ENCODE results near the gene CBX8. TPM values are rescaled to one million over a fixed set of nuclear protein-coding genes. Genes with fewer than 3 reads are reported as not detected.
A peak's percentile ranks its signal among the peaks of the same experiment; 100 is the strongest.

Gene CBX8
- total and polyA plus RNA-seq, 2 of the 8 experiments (the other 6 are each of a cell fraction or from before 2014, with no cell fraction given), result 0.09 to 2.1 TPM

DNA sequence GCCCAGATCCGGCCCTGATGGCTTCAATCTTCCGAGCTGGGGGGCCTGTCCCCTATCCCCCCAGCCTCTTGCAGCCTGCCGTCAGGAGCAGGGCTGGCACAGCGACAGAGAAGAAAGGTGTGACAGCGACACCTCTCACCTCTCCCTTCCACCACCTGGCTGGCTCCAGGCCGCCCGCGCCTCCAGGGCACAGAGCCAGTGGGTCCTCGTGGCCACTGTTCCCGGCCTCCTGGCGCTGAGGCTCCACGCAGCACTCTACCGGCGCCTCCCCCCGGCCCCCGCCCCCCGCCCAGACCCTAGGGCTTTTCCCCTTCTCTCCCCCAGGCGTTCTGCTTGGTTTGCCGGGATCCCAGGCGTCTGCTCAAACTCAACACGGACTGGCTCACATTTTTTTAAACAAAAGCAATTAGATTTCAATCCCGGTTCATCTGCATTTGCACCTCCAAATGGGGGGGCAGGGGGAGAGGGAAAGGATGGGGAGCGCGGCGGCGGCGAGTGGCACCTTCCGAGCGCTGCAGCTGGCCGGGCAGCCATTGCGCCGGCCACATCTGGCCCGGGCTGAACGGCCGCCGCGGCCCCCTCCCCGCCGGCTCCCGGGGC is 12.8 kb upstream of the CBX8 start:
- H3K27ac ChIP-seq (ENCODE audit: low read depth, low read length), result no peak overlapping the region
- TF ChIP-seq EP300 (IDR thresholded peaks at IDR 0.05; ENCODE audit: borderline replicate concordance in 1 of 2, low read depth in 2 of 2, low read length in 2 of 2) (no peak), POLR2A (IDR thresholded peaks at IDR 0.05; ENCODE audit: control extremely low read depth in 1 of 2, low read depth in 2 of 2, low read length in 2 of 2) (peak in 1 of 2 experiments; percentile 40; a peak in 1 of 3 replicates), YY1 (IDR thresholded peaks at IDR 0.05; ENCODE audit: low read depth, low read length) (peak; percentile 75; the same call in 1 of the 2 replicates), NANOG (IDR thresholded peaks at IDR 0.05; ENCODE audit: insufficient read depth, low read depth, low read length, poor library complexity, severe bottlenecking) (no peak), POLR2AphosphoS5 (IDR thresholded peaks at IDR 0.05; ENCODE audit: low read depth, low read length) (0 out of 2 replicates have a peak, but pooled peaks have one; percentile 9), RAD21 (IDR thresholded peaks at IDR 0.05 in 1 of 2, conservative IDR thresholded peaks at IDR 0.05 in 1 of 2; ENCODE audit: low read depth in 2 of 2, low read length in 2 of 2) (no peak), SIX5 (IDR thresholded peaks at IDR 0.05; ENCODE audit: low read depth, low read length) (no peak), SIRT6 (IDR thresholded peaks at IDR 0.05; ENCODE audit: low read length) (no peak), BCL11A (IDR thresholded peaks at IDR 0.05; ENCODE audit: low read depth in 2 of 2, low read length in 2 of 2) (no peak), CHD1 (IDR thresholded peaks at IDR 0.05; ENCODE audit: low read depth, low read length) (no peak), SP2 (IDR thresholded peaks at IDR 0.05; ENCODE audit: low read length) (no peak)

More for the DNA sequence above, 12.8 kb upstream of the CBX8 start:
- peaks cover 0 to 60% (median 43%) of the 10 kb centered on the region in 4 experiments; a peak in 6 of 7 replicates for H3K4me1 ChIP-seq (replicated peaks in 1 of 4; ENCODE audit: control insufficient read depth in 3 of 4, insufficient read depth in 4 of 4, low read length in 3 of 4)
- no peak overlapping the region for H4K5ac ChIP-seq (ENCODE audit: insufficient read length, low read depth, low read length)
- DNase-seq (ENCODE audit: low read depth in 1 of 2, low spot score in 2 of 2) (peak in 1 of 2 experiments; percentile 62), FAIRE-seq (no peak)
- H3K56ac ChIP-seq (replicated peaks; ENCODE audit: insufficient read length, low read depth, low read length), result no peak overlapping the region
- ChIA-PET POLR2A (ENCODE audit: partially characterized antibody) (interaction anchor here (0.7 to 24.0 kb wide), 7 partner anchors 10 to 120 kb away, joined by 3 to 374 read pairs (median 23); partner anchors contain the start of genes CBX2, CBX4 and CBX8), CTCF (ENCODE audit: partially characterized antibody) (interaction anchor here (0.7 to 19.1 kb wide), 17 partner anchors 16 to 181 kb away, joined by 3 to 576 read pairs (median 8); partner anchors contain the start of gene CBX4)
- H3K79me2 ChIP-seq (ENCODE audit: control insufficient read depth in 1 of 2, insufficient read depth in 2 of 2, low read length in 2 of 2), result no peaks in the 10 kb centered on the region
- no peak overlapping the region for H2AK5ac ChIP-seq (ENCODE audit: low read depth, low read length)
- peaks cover 0 to 4% (median 0%) of the 10 kb centered on the region in 4 experiments; a peak in 1 of 8 replicates for H3K36me3 ChIP-seq (ENCODE audit: control insufficient read depth in 2 of 4, insufficient read depth in 4 of 4, low read length in 3 of 4)
- no peak overlapping the region for H2AFZ ChIP-seq (ENCODE audit: low read length)
- H4K8ac ChIP-seq (ENCODE audit: extremely low read depth, insufficient read depth, low read length), result peak overlapping the region; percentile 31; the same call in 1 of the 2 replicates
- no peak overlapping the region for H2BK5ac ChIP-seq (ENCODE audit: low read depth, low read length)
- H3K9ac ChIP-seq (replicated peaks in 1 of 4; ENCODE audit: extremely low read depth in 1 of 4, low read depth in 3 of 4, low read length in 3 of 4), result peak overlapping the region in 1 of 4 experiments; percentile 39; a peak in 2 of 7 replicates
- no peaks in the 10 kb centered on the region for H3K9me3 ChIP-seq (ENCODE audit: insufficient read depth in 2 of 2, low read depth in 1 of 2, low read length in 1 of 2)
- peak overlapping the region in 2 of 4 experiments; percentile 16 to 52; a peak in 3 of 8 replicates for H3K4me3 ChIP-seq (ENCODE audit: extremely low read depth in 1 of 4, insufficient read depth in 2 of 4, low read depth in 3 of 4, low read length in 4 of 4)
- H3K23me2 ChIP-seq (ENCODE audit: low read depth, low read length), result peaks cover 5% of the 10 kb centered on the region
- H2BK20ac ChIP-seq (ENCODE audit: low read length), result 0 out of 2 replicates have a peak overlapping the region, but pooled peaks have one; percentile 15
- H3K18ac ChIP-seq (ENCODE audit: extremely low read depth, low read length), result peak overlapping the region; percentile 83
- H3K27me3 ChIP-seq (replicated peaks in 1 of 4; ENCODE audit: control insufficient read depth in 3 of 4, extremely low read depth in 1 of 4, insufficient read depth in 3 of 4, low read length in 3 of 4), result peaks cover 81 to 95% (median 93%) of the 10 kb centered on the region in 4 experiments
- H3K4ac ChIP-seq (replicated peaks; ENCODE audit: insufficient read length, low read depth, low read length), result no peak overlapping the region
- no peak overlapping the region for H3K14ac ChIP-seq (ENCODE audit: insufficient read length)
- no peak overlapping the region for H3K23ac ChIP-seq (ENCODE audit: insufficient read length)
- 0 out of 2 replicates have a peak overlapping the region, but pooled peaks have one; percentile 96 for H2BK12ac ChIP-seq (ENCODE audit: low read depth, low read length)
- no peak overlapping the region for H2BK120ac ChIP-seq (replicated peaks; ENCODE audit: low read depth, low read length)
- peak overlapping the region; percentile 51 to 63 for H3K4me2 ChIP-seq (ENCODE audit: insufficient read depth in 1 of 2, low read depth in 2 of 2, low read length in 2 of 2)
- no peaks in the 10 kb centered on the region for H3K79me1 ChIP-seq (ENCODE audit: low read depth, low read length)
- H4K91ac ChIP-seq (replicated peaks; ENCODE audit: insufficient read length, low read length), result peak overlapping the region; percentile 48
- 5% methylated on average over 10 of the region's 40 CpGs; no CpG with 5 or more reads in 1 of the 2 experiments for WGBS, 2 experiments (ENCODE audit: extremely low coverage in 1 of 2, insufficient coverage in 1 of 2, insufficient read length in 1 of 2, insufficient replicate concordance in 2 of 2, low coverage in 1 of 2, low lambda C conversion rate in 2 of 2, missing lambda C conversion rate in 1 of 2)
- peaks cover 0 to 35% of the 10 kb centered on the region in 2 experiments for H4K20me1 ChIP-seq (replicated peaks in 1 of 2; ENCODE audit: control insufficient read depth in 1 of 2, insufficient read depth in 2 of 2, low read length in 2 of 2)
- no peak overlapping the region for H2BK15ac ChIP-seq (ENCODE audit: low read length)

All from H1 (cell line).